Activated T-cell treated with anti-CD3 and anti-CD28 coated beads, Interleukin-2, amount 50 U/mL, for 48 hours (primary cell): ENCODE results near the gene RWDD1.
A peak's percentile ranks its signal among the peaks of the same experiment; 100 is the strongest.

Experiments
- DNase-seq, 2 experiments: peaks; one replicate each; pipeline ENCODE4 v3.0.0-alpha.2; 2020

The RWDD1 gene

DNA sequence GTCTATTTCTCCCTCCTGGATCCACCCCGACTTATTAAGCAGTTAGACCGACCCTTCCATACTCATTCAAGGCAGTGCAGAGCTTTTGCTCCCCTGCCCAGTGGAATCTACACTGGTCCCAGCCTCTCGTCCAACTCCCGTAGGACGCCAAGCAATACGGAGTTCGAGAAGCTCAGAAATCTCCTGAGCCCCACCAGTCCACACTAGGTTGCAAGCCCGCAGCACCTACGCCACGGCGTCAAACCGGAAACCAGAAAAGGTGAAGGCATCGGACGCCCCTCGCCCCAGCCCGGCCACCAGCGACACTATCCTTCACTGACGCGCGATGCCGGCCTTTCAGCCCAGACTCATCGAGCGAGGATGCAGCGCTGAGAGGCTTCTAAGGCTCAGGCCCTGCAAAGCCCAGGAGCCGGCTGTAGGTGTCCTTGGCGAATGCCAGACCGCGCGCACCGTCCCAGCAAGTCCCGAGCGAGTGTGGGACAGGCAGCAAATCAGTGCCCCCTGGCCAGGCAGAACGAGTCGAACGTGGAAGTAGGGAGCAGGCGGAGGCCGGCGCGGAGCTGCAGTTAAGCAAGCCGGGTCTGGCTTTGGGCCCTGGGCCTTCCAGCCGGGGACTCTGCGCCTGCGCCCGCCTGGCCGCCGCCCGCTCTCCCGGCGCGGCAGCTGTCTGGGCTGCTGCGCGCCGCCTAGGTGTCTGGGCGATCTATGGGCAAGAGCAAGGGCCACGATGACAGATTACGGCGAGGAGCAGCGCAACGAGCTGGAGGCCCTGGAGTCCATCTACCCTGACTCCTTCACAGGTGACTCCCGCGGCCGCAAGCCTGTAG, at the start of gene RWDD1:
TSS of gene RWDD1 (plus strand) at position 649 of the 827 bp plus-strand sequence. CDS start at position 728, 79 bp downstream.
- DNase-seq = peak; percentile 96 to 99

- DNase-seq = no peak
Observed at GRCh38 chr6:116522896-116523295, 48.4 kb upstream of the RWDD1 start.

DNA sequence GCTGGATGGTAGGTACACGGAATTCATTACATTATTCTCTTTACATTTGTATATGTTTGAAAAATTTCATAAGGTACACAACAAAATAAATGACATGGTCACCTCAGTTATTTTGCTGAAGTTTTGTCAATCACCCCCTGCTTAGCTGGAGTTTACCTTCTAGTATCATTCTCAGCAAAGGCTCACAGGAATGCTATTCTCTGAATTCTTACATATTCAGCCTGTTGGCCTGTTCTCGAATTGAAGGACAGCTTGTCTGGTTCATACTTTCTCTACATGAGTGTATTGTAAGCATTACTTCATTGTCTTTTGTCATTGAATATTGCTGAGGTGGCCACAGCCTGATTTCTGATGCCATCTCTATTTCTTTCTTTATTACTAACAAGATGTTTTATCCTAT, 47.1 kb upstream of the RWDD1 start:
- DNase-seq = no peak

DNA sequence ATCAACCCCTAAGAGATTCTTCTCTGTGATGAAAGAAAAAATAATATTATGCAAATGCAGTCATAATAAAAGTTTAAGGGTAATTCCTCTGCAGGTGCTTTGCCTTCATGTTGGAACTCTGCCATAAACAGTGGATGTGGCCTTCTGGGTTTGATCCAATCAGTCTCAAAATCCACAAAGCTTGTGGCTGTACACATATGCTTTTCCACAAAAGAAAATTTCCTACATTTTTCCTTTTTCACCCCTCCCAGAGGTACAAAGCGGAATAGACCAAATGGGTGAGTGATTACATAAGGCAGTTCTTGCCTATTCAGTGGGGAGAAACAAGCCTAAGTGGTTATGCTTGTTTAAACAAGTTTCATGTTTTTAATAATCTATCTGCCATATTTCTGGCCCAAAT, 43.2 kb upstream of the RWDD1 start:
- no peak for DNase-seq

GRCh38 chr6:116528780-116529179, 42.5 kb upstream of the RWDD1 start:
- DNase-seq = no peak

GRCh38 chr6:116529466-116530290, 41.6 kb upstream of the RWDD1 start:
- no peak for DNase-seq

GRCh38 chr6:116530436-116530835, 40.9 kb upstream of the RWDD1 start:
- DNase-seq = no peak

- DNase-seq = peak; percentile 61 to 72
Observed at GRCh38 chr6:116531675-116532570, 39.4 kb upstream of the RWDD1 start.

DNA sequence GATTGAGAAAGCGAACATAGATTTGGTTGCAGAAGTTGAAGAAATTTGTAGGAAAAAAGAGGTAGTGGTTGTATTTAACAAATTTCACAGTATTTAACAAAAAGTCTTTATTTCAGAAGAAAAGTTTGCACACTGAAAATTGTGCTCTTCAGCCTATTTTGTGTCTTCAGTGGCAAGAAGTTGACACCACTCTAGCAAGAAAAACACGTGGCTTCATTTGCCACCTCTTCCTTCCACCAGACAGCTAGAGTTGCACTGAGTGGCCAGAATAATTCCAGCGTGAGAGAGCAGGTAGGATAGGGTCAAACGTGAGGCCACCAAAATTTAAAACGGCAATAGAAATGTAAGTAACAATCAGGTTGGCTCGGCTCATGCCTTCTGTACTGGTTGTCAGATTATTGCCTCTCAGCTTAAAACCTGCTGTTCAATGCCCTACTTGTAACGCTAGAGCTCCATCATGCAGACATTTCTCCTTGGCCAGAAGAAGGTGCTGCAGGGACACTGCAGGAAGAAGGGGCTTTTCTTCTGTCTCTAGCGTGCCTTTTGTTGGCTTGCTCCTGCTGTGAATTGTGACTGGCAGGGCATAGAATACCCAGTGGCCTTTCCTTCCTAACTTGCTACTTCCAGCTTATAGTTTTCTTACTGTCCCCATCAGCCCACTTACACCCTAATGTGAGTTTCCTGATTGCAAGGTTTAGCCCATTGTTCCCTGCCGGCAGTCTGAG, 37.9 kb upstream of the RWDD1 start:
- no peak for DNase-seq

GRCh38 chr6:116535109-116535508, 36.2 kb upstream of the RWDD1 start:
- DNase-seq = no peak

GRCh38 chr6:116536216-116536621, 35.1 kb upstream of the RWDD1 start:
- peak in 1 of 2 experiments; percentile 31 for DNase-seq

- DNase-seq = no peak
Observed at GRCh38 chr6:116542426-116542825, 28.9 kb upstream of the RWDD1 start.

GRCh38 chr6:116543149-116543548, 28.2 kb upstream of the RWDD1 start:
- DNase-seq = no peak

- no peak for DNase-seq
Observed at GRCh38 chr6:116545651-116546050, 25.7 kb upstream of the RWDD1 start, which contains the start of gene TRAPPC3L. TRAPPC3L (minus strand) TSS chr6:116545684; CDS start chr6:116545514, 170 bp downstream.

DNA sequence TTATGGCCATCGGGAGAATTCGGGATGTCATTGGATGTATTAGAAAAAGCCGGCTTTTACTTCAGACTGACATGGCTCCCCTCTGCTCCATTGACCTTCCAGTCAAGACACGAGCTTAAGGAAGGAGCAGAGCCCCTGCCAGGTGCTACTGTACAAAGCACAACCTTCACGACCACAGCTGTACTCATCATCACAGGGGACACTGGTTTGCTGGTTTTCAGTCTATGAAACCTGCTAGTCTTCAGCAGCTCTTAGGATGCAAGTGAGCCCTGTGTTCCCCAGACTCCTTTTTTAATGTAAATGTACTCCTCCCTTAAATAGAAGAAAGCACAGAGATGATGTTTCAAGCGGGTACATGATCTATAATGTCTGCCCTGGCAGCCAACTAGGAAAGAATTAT, 23.9 kb upstream of the RWDD1 start:
- DNase-seq = no peak

DNA sequence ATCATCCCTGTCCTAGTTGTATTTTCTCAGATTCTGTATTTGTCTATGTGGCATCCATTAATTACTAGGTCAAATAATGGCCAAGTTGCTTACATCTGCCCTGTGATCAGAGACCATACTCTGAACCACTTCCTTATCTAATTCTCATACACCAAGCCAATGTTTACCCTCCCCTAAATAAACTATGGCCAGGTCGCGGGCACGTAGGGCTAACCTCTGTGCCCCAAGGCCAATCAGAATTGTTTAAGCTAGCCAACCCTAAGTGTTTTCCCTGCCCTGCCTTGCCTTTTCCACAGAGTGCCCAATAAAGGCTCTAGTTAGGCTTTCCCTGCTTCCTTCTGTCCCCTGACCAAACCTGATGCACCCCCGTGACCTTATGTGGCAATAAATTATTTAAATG, 20.5 kb upstream of the RWDD1 start:
- no peak for DNase-seq

DNA sequence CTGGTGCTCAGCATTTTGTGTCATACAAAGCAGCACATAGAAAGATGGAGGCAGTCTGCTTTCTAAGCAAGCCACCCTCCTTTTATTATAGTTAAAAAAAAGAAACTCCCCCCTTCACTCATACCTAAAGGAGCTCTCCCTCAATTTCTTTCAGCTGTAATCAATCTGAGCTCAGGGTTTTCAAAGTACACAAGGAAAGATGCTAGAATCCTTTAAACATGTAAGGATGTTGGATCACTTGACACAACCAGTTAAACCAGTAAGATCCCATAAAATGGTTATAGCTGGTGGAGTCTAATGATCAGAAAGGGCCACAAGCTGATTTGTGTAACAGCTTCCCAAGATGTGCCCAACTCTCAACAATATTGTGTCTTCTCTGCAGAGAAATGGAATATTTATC, 17.9 kb upstream of the RWDD1 start, which contains the start of gene CALHM4:
TSS of gene CALHM4 (plus strand) at position 301 of the 400 bp plus-strand sequence. CDS start at position 344, 43 bp downstream.
- no peak for DNase-seq

GRCh38 chr6:116556065-116556464, 15.2 kb upstream of the RWDD1 start:
- DNase-seq = no peak

DNA sequence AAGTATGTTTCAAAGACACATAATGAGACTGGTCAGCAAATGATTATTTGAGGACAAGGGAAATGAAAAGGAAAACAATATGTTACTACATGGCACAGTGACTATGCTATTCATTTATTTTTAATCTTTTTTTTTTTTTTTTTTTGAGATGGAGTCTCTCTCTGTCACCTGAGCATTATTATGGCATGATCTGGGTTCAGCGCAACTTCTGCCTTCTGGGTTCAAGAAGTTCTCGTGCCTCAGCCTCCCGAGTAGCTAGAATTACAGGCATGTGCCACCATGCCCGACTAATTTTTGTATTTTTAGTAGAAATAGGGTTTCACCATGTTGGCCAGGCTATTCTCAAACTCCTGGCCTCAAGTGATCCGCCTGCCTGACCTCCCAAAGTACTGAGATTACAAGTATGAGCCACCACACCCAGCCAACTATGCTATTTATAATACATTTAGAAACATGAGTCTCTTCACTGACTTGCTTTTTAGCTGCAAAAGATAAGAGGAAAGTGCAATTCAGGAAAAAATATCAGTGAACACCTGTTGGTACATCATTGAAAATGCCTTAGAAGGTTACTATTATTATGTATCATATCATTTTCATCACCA, 14.4 kb upstream of the RWDD1 start:
- DNase-seq = no peak

DNA sequence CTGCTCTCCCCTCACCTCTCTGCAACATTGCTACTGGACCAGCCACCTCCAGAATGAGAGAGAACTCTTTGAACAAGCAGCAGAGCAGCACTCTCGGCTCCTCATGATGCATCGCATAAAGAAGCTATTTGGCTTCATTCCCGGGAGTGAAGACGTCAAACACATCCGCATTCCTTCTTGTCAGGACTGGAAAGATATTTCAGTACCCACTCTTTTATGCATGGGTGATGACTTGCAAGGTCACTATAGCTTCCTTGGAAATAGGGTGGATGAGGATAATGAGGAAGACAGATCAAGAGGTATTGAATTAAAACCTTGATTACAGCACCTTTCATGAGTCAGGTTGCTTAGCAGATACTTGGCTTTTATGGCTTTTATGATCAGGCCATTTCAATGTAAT, 13.4 kb upstream of the RWDD1 start:
- no peak for DNase-seq

DNA sequence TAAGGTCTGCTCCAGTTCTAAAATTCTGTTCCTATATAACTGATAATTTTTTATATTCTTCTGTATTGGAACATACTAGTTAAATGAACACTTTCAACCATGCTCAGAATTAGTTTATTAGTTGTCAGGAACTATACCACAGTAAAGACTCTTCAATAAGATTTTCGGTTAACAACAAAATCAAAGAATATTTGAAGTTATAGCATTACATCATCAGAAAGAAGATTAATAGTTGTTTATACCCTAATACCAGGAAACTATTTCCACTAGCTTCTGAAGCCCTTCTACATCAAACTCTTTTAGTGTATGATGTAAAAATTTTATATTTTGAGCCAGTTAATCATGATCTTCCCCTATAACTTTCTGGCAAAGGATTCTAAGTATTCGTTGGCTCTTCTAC, 11.2 kb upstream of the RWDD1 start:
- DNase-seq = no peak
